ENCODE data around the gene PACRG.

DNA sequence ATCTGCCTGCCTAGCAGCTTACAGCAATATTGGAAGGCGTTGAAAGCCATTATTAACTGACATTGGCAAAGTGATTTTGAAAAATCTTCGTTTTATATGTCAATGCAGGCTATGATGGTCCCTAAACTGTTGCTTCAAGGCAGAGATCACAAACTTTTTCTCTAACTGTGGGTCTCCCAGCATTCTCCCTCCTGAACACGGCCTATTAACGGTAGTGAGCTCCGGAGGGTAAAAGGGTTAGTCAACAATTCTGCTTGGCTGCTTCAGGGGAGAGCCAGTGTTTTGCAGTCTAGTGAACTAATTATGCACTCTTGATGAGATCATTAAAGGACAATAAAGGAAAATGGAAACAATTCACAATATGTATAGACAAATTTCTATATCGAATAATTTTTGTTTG, 424.9 kb downstream of the PACRG start:
- TF ChIP-seq GATA2 (IDR thresholded peaks at IDR 0.05; ENCODE audit: low read depth, low read length) (no peak), GATA3 (IDR thresholded peaks at IDR 0.05; ENCODE audit: low read depth, low read length) (no peak)
